EH (cell line): Measurements from ENCODE around the gene IGFLR1.
"Not testable (repeated sequence)": the region's sequence is repeated elsewhere in the genome, so short reads cannot be mapped to it uniquely, and the experiment has no call there.

Experiments used
- DNase-seq: peaks from one replicate; pipeline ENCODE4 v3.0.0-alpha.2; 2015; ENCODE audit warnings: low read depth

Gene IGFLR1

GRCh38 chr19:35777086-35777841, 35.0 kb upstream of the IGFLR1 start:
- DNase-seq, result no peak

GRCh38 chr19:35776102-35776788, 34.0 kb upstream of the IGFLR1 start:
- DNase-seq, result no peak

GRCh38 chr19:35775298-35776101, 33.2 kb upstream of the IGFLR1 start, which contains the start of gene ARHGAP33:
ARHGAP33 (plus strand) TSS chr19:35775564; CDS start chr19:35775659, 95 bp downstream.
- DNase-seq, result peak; percentile 97

GRCh38 chr19:35775046-35775297, 32.7 kb upstream of the IGFLR1 start:
- no peak for DNase-seq

DNA sequence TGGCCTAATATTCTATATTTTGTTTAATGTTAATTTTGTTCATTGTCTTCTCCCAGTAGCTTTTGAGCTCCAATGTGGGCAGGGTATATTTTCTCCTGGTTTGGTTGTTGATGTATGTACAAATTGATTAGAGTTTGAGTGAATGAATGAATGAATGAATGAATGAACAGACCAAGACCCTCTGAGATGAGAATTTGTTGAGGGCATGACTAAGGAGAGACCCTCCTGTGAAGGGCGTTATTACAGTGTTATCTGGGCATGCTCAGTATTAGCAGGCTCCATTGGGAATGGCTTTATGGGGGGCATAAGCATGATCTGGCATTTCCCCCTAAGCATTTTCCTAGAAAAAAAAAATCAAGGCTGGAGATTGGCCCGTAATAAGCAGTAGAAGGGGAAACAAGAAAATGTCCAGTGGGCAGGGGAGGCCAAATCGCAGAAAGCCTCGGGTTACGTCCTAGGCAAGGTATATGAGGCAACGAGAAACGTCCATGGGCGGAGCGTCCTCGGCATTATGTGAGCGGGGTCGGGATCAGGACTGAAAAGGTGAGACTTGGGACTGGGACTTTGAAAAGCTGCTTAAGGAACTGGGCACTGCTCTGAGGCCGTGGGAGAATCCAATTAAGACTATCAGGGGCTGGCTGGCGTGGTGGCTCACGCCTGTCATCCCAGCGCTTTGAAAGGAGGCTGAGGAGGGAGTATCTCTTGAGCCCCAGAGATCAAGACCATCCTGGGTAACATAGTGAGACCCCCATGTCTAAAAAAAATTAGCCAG, 32.2 kb upstream of the IGFLR1 start:
- DNase-seq, result no peak

- no peak for DNase-seq
These were observed 31.0 kb upstream of the IGFLR1 start for GRCh38 chr19:35773020-35773806.

DNA sequence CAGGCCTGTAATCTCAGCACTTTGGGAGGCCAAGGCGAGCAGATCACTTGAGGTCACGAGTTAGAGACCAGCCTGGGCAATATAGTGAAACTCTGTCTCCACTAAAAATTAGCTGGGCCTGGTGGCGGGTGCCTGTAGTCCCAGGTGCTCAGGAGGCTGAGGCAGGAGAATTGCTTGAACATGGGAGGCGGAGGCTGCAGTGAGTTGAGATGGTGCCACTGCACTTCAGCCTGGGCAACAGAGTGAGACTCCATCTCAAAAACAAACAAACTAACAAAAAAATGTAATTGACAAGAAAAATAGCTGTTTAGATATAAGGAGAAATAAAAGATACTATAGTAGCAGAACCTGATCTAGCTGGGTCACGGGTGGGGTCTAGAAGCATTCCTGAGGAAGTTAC, 30.1 kb upstream of the IGFLR1 start:
- not testable (repeated sequence) for DNase-seq

DNA sequence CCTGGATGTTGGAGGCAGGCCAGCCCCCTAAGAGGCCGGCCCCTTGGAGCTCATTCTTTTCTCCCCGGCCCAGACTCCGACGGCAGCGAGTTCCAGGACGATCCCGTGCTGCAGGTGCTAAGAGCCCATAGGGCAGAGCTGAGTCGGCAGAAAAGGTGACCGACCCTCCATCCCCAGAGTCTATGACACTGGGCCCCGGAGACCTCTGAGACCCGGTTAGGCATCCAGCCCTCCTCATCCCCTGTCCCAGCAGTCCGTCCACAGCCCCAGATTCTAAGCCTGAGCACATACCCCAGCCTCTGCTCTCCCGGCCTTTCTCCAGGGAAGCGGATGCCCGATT, 25.8 kb upstream of the IGFLR1 start:
- DNase-seq, result no peak

DNA sequence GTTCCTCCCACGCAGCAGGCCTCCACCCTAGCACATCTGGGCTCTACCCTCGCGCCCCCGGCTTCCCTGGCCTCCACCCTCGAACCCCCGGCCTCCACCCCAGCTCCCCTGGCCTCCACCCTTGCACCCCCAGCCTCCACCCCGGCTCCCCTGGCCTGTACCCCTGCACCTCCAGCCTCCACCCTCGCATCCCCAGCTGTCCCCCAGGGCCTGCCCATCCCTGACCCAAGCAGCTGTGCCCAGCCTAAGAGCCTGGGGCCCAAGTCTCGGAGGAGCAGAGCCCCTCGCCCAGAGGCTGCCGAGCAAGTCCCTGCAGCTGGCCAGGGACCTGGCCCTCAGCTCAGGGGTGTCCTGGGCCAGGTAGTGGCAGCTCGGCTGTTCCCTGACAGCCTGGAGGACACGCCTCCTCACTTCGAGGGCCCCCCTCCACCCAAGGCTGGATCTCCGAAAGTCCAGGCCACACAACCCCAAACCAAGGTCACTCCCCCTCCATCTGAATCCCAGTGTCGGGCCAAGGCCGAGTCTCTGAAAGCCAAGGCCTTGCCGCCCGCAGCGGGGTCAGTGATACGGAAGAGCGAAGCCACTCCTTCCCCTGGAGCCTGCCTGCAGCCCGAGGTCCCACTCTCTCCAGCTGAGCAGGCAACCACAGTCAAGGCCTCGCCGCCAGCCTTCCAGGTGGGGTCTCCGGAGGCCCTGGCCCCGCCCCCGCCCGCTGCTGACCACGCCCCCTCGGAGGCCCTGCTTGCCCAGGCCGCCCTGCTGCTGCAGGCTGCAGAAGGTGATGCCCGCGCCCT, 25.2 kb upstream of the IGFLR1 start:
- no peak for DNase-seq

GRCh38 chr19:35766571-35767104, 24.4 kb upstream of the IGFLR1 start:
- DNase-seq, result no peak

DNA sequence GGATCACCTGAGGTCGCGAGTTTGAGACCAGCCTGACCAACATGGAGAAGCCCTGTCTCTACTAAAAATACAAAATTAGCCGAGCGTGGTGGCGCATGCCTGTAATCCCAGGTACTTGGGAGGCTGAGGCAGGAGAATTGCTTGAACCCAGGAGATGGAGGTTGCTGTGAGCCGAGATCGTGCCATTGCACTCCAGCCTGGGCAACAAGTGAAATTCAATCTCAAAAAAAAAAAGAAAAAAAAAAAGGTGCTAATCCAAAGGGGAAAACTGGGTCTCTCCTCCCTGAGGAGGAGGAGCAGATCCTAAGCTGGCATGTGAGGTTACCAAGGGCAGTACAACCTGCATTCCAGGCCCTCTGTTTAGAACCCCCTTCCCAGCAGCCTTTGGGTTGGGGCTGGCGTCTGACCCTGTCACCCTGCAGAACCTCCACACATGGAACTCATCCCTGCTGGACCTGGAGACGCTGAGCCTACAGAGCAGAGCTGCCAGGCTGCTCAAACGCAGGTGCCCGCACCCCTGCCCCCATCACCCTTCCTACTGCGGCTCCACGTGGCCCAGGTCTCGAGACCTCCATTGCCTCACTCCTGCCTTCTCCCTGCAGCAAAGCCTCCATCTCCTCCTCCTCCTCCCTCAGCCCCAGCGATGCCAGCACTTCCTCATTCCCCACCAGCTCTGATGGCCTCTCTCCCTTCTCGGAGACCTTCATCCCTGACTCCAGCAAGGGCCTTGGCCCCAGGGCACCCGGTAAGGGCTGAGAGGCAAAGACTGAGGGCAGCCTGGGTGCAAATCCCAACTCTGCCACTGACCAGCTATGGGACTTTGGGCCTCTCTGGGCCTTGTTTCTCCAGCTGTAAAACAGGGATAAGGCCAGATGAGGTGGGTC, 22.4 kb upstream of the IGFLR1 start:
- DNase-seq, result no peak

GRCh38 chr19:35760711-35761349, 18.6 kb upstream of the IGFLR1 start:
- DNase-seq, result peak; percentile 33

DNA sequence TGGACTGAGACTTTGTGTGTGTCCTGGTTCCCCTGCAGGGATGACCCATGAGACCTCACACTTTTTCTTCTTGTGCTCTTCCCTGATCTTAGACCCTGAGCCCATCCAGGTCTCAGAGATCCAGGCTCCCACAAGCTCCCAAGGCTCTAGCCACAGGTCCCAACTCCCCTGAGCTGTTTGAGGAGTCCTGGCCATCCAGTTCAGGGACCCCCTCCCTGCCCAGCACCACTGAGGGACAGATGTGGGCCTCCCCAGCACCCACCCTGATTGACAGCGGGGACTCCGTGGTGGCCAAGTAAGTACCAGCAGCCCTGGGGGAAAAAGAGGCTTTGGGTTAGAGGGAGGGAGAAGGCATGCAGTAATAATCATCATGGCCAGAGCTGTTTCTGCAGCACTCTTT, 17.4 kb upstream of the IGFLR1 start:
- DNase-seq, result no peak

- DNase-seq, result peak; percentile 99
These were observed 15.7 kb upstream of the IGFLR1 start, which contains the start of gene PROSER3 for GRCh38 chr19:35757749-35758608. PROSER3 (plus strand) TSS chr19:35758176; CDS start chr19:35758216, 40 bp downstream.

- peak; percentile 95 for DNase-seq
These were observed 15.0 kb upstream of the IGFLR1 start for GRCh38 chr19:35757231-35757748.

DNA sequence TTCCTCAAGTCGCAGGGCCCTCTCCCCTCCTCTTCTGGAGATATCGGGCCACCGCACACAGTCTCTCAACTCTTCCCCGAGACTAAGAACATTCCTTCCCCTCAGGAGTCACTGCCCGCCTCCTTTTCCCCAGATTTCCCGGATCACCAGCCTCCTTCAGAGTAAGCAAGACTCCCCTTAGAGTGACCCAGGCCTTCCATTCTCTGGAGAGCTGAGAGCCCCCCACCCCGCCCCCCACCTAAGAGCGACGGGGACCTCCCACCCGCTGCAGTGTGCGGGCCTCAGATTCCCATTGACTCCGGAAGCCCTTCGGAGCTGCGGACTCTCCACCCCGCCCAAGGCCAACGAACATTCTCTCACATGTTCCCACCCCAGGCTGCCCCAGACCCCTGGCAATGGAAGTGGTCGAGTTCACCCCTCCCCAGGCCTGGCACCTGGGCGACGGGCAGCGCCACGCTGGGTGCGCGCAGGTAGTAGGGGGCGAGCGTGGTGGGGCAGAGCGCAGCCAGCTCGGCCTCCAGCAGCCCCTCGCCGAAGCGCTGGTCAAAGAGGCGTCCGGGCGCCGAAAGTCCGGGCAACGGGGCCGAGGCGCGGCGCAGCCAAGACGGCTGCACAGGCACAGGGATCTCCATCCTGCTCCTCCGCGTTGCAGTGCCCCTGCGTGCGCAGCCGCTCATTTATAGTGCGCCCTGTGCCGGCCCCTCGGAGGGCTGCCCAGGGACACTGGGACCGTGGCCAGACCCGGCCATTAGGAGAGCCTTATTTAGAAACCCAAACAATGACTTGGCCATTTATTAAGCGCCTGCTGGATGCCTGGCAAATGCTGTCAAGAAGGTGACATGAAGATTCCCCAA, 14.4 kb upstream of the IGFLR1 start, which contains the start of gene HSPB6:
HSPB6 (minus strand) TSS at position 653 of the 854 bp plus-strand sequence; CDS start at position 632, 21 bp downstream.
- peak; percentile 81 for DNase-seq
